Mesenchymal stem cell (in vitro differentiated cells and primary cell): ENCODE measurements around the gene DHX29.

Experiments used
- DNase-seq: peaks from one replicate; pipeline ENCODE4 v3.0.0-alpha.2; 2013
- H2AFZ ChIP-seq: one replicate; pipeline ENCODE4 v1.6.1; 2013; ENCODE audit warnings: low read depth, mild to moderate bottlenecking, control low read depth, inconsistent platforms, low read length, moderate library complexity
- H2AK5ac ChIP-seq: 2 replicates; pipeline ENCODE4 v1.6.1; 2013; ENCODE audit warnings: low read length, moderate library complexity, mild to moderate bottlenecking, inconsistent platforms; ENCODE audit not compliant: severe bottlenecking
- H2BK120ac ChIP-seq: one replicate; pipeline ENCODE4 v1.6.1; 2013; ENCODE audit warnings: low read depth, mild to moderate bottlenecking, inconsistent platforms, low read length, moderate library complexity
- H2BK12ac ChIP-seq, 2 experiments: one replicate each; pipeline ENCODE4 v1.6.1; 2013; ENCODE audit warnings: inconsistent platforms in 2 of 2, low read length in 2 of 2, mild to moderate bottlenecking in 2 of 2, moderate library complexity in 2 of 2, control low read depth in 1 of 2
- H2BK15ac ChIP-seq: one replicate; pipeline ENCODE4 v1.6.1; 2013; ENCODE audit warnings: mild to moderate bottlenecking, low read depth, inconsistent platforms; ENCODE audit not compliant: poor library complexity, severe bottlenecking
- H2BK5ac ChIP-seq: 2 replicates; pipeline ENCODE4 v1.6.1; 2013; ENCODE audit warnings: low read depth, mild to moderate bottlenecking, low read length, control low read depth, inconsistent platforms; ENCODE audit not compliant: poor library complexity, severe bottlenecking
- H3K14ac ChIP-seq, 2 experiments: one replicate each; pipeline ENCODE4 v1.6.1; 2013; ENCODE audit warnings: inconsistent platforms in 2 of 2, low read length in 2 of 2, control low read depth in 1 of 2, mild to moderate bottlenecking in 1 of 2, moderate library complexity in 1 of 2
- H3K18ac ChIP-seq, 2 experiments: one replicate each; pipeline ENCODE4 v1.6.1; 2013; ENCODE audit warnings: inconsistent platforms in 2 of 2, low read length in 2 of 2, control low read depth in 1 of 2, low read depth in 1 of 2, mild to moderate bottlenecking in 1 of 2
- H3K23ac ChIP-seq, 2 experiments: one replicate each; pipeline ENCODE4 v1.6.1; 2013; ENCODE audit warnings: inconsistent platforms in 2 of 2, low read length in 2 of 2, mild to moderate bottlenecking in 2 of 2, moderate library complexity in 2 of 2, control low read depth in 1 of 2
- H3K27ac ChIP-seq: 2 replicates; pipeline ENCODE4 v1.5.1; 2013; ENCODE audit warnings: mild to moderate bottlenecking, moderate library complexity, low read length, control low read depth, inconsistent platforms; ENCODE audit not compliant: poor library complexity, severe bottlenecking
- H3K27me3 ChIP-seq, 2 experiments: 2 replicates each; pipeline versions ENCODE4 v1.6.1 to v1.7.0; 2013; ENCODE audit warnings: low read length in 2 of 2, mild to moderate bottlenecking in 2 of 2, moderate library complexity in 2 of 2, control low read depth in 1 of 2, inconsistent platforms in 1 of 2; ENCODE audit not compliant: control insufficient read depth in 1 of 2, insufficient read depth in 1 of 2
- H3K36me3 ChIP-seq, 2 experiments: 2 replicates each; pipeline versions ENCODE4 v1.6.1 to v1.7.0; 2013; ENCODE audit warnings: low read length in 2 of 2, control low read depth in 1 of 2, inconsistent platforms in 1 of 2, low read depth in 1 of 2, mild to moderate bottlenecking in 1 of 2; ENCODE audit not compliant: insufficient read depth in 2 of 2, control insufficient read depth in 1 of 2
- H3K4ac ChIP-seq, 2 experiments: one replicate each; pipeline ENCODE4 v1.6.1; 2013; ENCODE audit warnings: inconsistent platforms in 2 of 2, low read length in 2 of 2, mild to moderate bottlenecking in 2 of 2, moderate library complexity in 2 of 2, control low read depth in 1 of 2, low read depth in 1 of 2
- H3K4me1 ChIP-seq: 2 replicates; pipeline ENCODE4 v1.6.1; 2013; ENCODE audit warnings: low read depth, low read length, control low read depth; ENCODE audit not compliant: control insufficient read depth, insufficient read depth
- H3K4me2 ChIP-seq: 2 replicates; pipeline ENCODE4 v1.6.1; 2013; ENCODE audit warnings: low read length, mild to moderate bottlenecking, inconsistent platforms; ENCODE audit not compliant: poor library complexity, severe bottlenecking
- H3K4me3 ChIP-seq, 2 experiments: 2 replicates each; pipeline versions ENCODE4 v1.5.1 to v1.7.0; 2013; ENCODE audit warnings: low read length in 2 of 2, mild to moderate bottlenecking in 2 of 2, control low read depth in 1 of 2, low read depth in 1 of 2; ENCODE audit not compliant: insufficient read depth in 1 of 2
- H3K79me1 ChIP-seq: replicated peaks from 2 replicates; pipeline ENCODE4 v1.6.1; 2013; ENCODE audit warnings: mild to moderate bottlenecking, control low read depth, low read length, inconsistent platforms; ENCODE audit not compliant: poor library complexity, severe bottlenecking
- H3K9ac ChIP-seq: 2 replicates; pipeline ENCODE4 v1.7.0; 2013; ENCODE audit warnings: mild to moderate bottlenecking, low read length, moderate library complexity
- H3K9me3 ChIP-seq: 2 replicates; pipeline ENCODE4 v1.7.0; 2013; ENCODE audit warnings: mild to moderate bottlenecking, low read length; ENCODE audit not compliant: control insufficient read depth
- H4K8ac ChIP-seq: one replicate; pipeline ENCODE4 v1.6.1; 2013; ENCODE audit warnings: inconsistent platforms, mild to moderate bottlenecking, low read length, moderate library complexity
- H4K91ac ChIP-seq: one replicate; pipeline ENCODE4 v1.6.1; 2013; ENCODE audit warnings: mild to moderate bottlenecking, low read length, inconsistent platforms
- WGBS: methylation state at CpG from one replicate; pipeline ENCODE4 v1.1.7; 2013; ENCODE audit warnings: mixed read lengths; 5-methylcytosine and 5-hydroxymethylcytosine counted together

The DHX29 gene

GRCh38 chr5:55220433-55221185 is 86.9 kb downstream of the DHX29 start:
- Histone ChIP-seq H2BK120ac (no peak overlapping the region), H3K27me3 (peaks cover 76 to 86% of the 10 kb centered on the region in 2 experiments), H4K8ac (peak overlapping the region; percentile 60), H2BK12ac (no peak overlapping the region), H3K4ac (no peak overlapping the region), H2AK5ac (no peak overlapping the region), H3K4me2 (peak overlapping the region; percentile 97), H3K18ac (peak overlapping the region in 1 of 2 experiments; percentile 23), H3K14ac (peak overlapping the region in 1 of 2 experiments; percentile 71), H4K91ac (no peak overlapping the region), H2BK15ac (peak overlapping the region; percentile 63), H3K23ac (peak overlapping the region in 1 of 2 experiments; percentile 96), H2BK5ac (no peak overlapping the region), H3K79me1 (no peaks in the 10 kb centered on the region), H3K9ac (peak overlapping the region; percentile 29), H2AFZ (peak overlapping the region; percentile 68), H3K9me3 (no peaks in the 10 kb centered on the region), H3K4me1 (peaks cover 15% of the 10 kb centered on the region), H3K36me3 (peaks cover 0 to 3% of the 10 kb centered on the region in 2 experiments), H3K27ac (no peak overlapping the region), H3K4me3 (peak overlapping the region; percentile 40 to 63)
- DNase-seq = peak; percentile 22
- 2% methylated on average over 62 of the region's 62 CpGs for WGBS

- H2BK120ac ChIP-seq = no peak overlapping the region
- no peak overlapping the region for H2BK15ac ChIP-seq
- no peak overlapping the region for H3K27ac ChIP-seq
- peaks cover 67 to 77% of the 10 kb centered on the region in 2 experiments for H3K27me3 ChIP-seq
- no peak for DNase-seq
- no peak overlapping the region for H3K14ac ChIP-seq
- no peaks in the 10 kb centered on the region for H3K9me3 ChIP-seq
- H3K4me2 ChIP-seq = no peak overlapping the region
- WGBS = no CpG with 5 or more reads among the region's 3 CpGs
- no peaks in the 10 kb centered on the region for H3K79me1 ChIP-seq
- H3K18ac ChIP-seq = no peak overlapping the region
- H2AK5ac ChIP-seq = no peak overlapping the region
- H3K4me1 ChIP-seq = peaks cover 15% of the 10 kb centered on the region
- no peak overlapping the region for H4K91ac ChIP-seq
- H4K8ac ChIP-seq = no peak overlapping the region
- no peak overlapping the region for H3K4me3 ChIP-seq
- H3K9ac ChIP-seq = no peak overlapping the region
- no peak overlapping the region for H2AFZ ChIP-seq
- no peak overlapping the region for H2BK12ac ChIP-seq
- no peak overlapping the region for H2BK5ac ChIP-seq
- H3K23ac ChIP-seq = no peak overlapping the region
- peaks cover 0 to 3% of the 10 kb centered on the region in 2 experiments for H3K36me3 ChIP-seq
- no peak overlapping the region for H3K4ac ChIP-seq
Observed at GRCh38 chr5:55219770-55220169, 87.7 kb downstream of the DHX29 start.

GRCh38 chr5:55218967-55219366 is 88.5 kb downstream of the DHX29 start:
- no peak overlapping the region for H2BK12ac ChIP-seq
- H4K91ac ChIP-seq = no peak overlapping the region
- H4K8ac ChIP-seq = no peak overlapping the region
- H3K27ac ChIP-seq = no peak overlapping the region
- peaks cover 59 to 74% of the 10 kb centered on the region in 2 experiments for H3K27me3 ChIP-seq
- no peaks in the 10 kb centered on the region for H3K9me3 ChIP-seq
- H3K4me2 ChIP-seq = no peak overlapping the region
- no peak overlapping the region for H2BK120ac ChIP-seq
- H2BK5ac ChIP-seq = no peak overlapping the region
- no peaks in the 10 kb centered on the region for H3K79me1 ChIP-seq
- H3K23ac ChIP-seq = no peak overlapping the region
- no peak overlapping the region for H3K14ac ChIP-seq
- WGBS = 49% methylated on average over 3 of the region's 4 CpGs
- no peak overlapping the region for H3K4me3 ChIP-seq
- H2BK15ac ChIP-seq = no peak overlapping the region
- DNase-seq = no peak
- no peak overlapping the region for H3K9ac ChIP-seq
- H3K4ac ChIP-seq = no peak overlapping the region
- H3K36me3 ChIP-seq = peaks cover 0 to 3% of the 10 kb centered on the region in 2 experiments
- no peak overlapping the region for H2AK5ac ChIP-seq
- H3K4me1 ChIP-seq = peaks cover 15% of the 10 kb centered on the region
- no peak overlapping the region for H3K18ac ChIP-seq
- H2AFZ ChIP-seq = no peak overlapping the region

GRCh38 chr5:55211184-55211874 is 96.2 kb downstream of the DHX29 start:
- no peaks in the 10 kb centered on the region for H3K9me3 ChIP-seq
- 50% methylated on average over 1 of the region's 2 CpGs for WGBS

More at GRCh38 chr5:55211184-55211874, 96.2 kb downstream of the DHX29 start:
- H3K27ac ChIP-seq = no peak overlapping the region
- H2AK5ac ChIP-seq = no peak overlapping the region
- no peak overlapping the region for H2BK5ac ChIP-seq
- H3K79me1 ChIP-seq = no peaks in the 10 kb centered on the region
- no peak overlapping the region for H2AFZ ChIP-seq
- H3K4ac ChIP-seq = no peak overlapping the region
- peaks cover 10 to 11% of the 10 kb centered on the region in 2 experiments for H3K27me3 ChIP-seq
- no peak overlapping the region for H3K4me2 ChIP-seq
- no peak overlapping the region for H3K18ac ChIP-seq
- no peak overlapping the region for H3K14ac ChIP-seq
- H3K23ac ChIP-seq = no peak overlapping the region
- DNase-seq = no peak
- H2BK15ac ChIP-seq = no peak overlapping the region
- no peak overlapping the region for H2BK12ac ChIP-seq
- no peaks in the 10 kb centered on the region for H3K36me3 ChIP-seq
- H3K4me1 ChIP-seq = no peaks in the 10 kb centered on the region
- H4K91ac ChIP-seq = no peak overlapping the region
- H2BK120ac ChIP-seq = no peak overlapping the region
- H3K4me3 ChIP-seq = no peak overlapping the region
- H4K8ac ChIP-seq = no peak overlapping the region
- H3K9ac ChIP-seq = no peak overlapping the region
